Astrocyte of the cerebellum (primary cell): ENCODE results near the gene RGS5.

Experiments
- DNase-seq: peaks from one replicate; pipeline ENCODE4 v3.0.0-alpha.2; 2011; ENCODE audit warnings: low read depth
- H3K4me3 ChIP-seq: 2 replicates; pipeline ENCODE4 v1.5.1; 2011; ENCODE audit warnings: mild to moderate bottlenecking, low read depth, low read length, moderate library complexity
- CTCF ChIP-seq: IDR thresholded peaks from 2 replicates; pipeline ENCODE4 v1.5.1; 2012; ENCODE audit warnings: low read length, low read depth, moderate library complexity, mild to moderate bottlenecking; ENCODE audit errors: missing control alignments
- in situ Hi-C: cut with HindIII; loops from 2 replicates; pipeline ENCODE4 v1.10.0; 2017; ENCODE audit warnings: low sequenced_read_pairs

Gene RGS5

DNA sequence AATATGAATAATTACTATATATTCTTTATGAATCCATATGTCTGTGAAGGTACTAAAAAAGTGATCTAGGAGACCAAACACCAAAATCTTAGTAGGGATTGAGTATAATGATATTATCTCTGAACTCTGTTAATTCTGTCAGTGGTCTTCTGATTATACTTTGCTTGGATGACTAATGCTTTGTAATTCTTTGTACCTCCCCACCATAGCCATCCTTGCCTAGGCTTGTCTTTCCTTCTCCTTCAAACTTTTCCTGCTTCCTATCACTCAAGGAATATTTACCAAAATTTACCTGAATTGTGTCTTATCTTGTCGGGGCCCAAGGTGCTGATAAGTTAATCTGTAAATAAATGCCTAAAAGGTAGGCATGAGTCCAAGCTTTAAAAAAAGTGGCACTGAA lies 845 bp upstream of the RGS5 start:
- no peak overlapping the region for H3K4me3 ChIP-seq
- no peak for DNase-seq
- no peak for TF ChIP-seq CTCF
- in situ Hi-C loops, result no loop called here

- no peak for DNase-seq
- in situ Hi-C loops, result no loop called here
- TF ChIP-seq CTCF, result no peak
- H3K4me3 ChIP-seq, result no peak overlapping the region
These were observed 810 bp downstream of the RGS5 start for GRCh38 chr1:163201906-163202305.

- H3K4me3 ChIP-seq, result no peak overlapping the region
- in situ Hi-C loops, result loop anchor here (25.0 kb wide), 1 partner anchor 310 kb away; no protein-coding TSS in a partner anchor
- TF ChIP-seq CTCF, result no peak
- no peak for DNase-seq
These were observed 5.7 kb downstream of the RGS5 start for GRCh38 chr1:163197022-163197421.

- TF ChIP-seq CTCF, result no peak
- no peak for DNase-seq
- H3K4me3 ChIP-seq, result no peak overlapping the region
- in situ Hi-C loops, result loop anchor here (25.0 kb wide), 1 partner anchor 309 kb away; no protein-coding TSS in a partner anchor
These were observed 6.3 kb downstream of the RGS5 start for GRCh38 chr1:163196449-163196787.

- H3K4me3 ChIP-seq, result no peak overlapping the region
- no peak for DNase-seq
- no peak for TF ChIP-seq CTCF
- in situ Hi-C loops, result loop anchor here (25.0 kb wide), 1 partner anchor 309 kb away; no protein-coding TSS in a partner anchor
These were observed 6.8 kb downstream of the RGS5 start for GRCh38 chr1:163195728-163196448.

DNA sequence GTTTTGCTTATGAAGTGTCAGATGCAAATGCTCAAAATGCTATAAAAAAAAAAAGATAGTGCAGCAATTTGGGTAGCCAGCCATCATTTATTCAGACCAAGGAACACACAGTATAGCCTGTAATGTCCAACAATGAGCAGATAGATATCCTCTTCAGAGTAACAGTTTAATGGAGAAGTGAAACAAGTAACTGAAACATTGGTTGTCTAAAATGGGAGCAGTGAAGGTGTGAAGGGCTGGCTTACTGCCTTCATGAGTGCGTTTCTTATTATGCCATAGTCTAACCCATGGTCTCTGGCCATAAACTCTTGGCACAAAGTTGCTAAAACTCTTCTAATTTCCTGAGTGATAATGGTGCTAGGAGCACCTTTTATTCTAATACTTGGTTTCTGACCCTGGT lies 11.4 kb downstream of the RGS5 start:
- in situ Hi-C loops, result loop anchor here (25.0 kb wide), 1 partner anchor 304 kb away; no protein-coding TSS in a partner anchor
- no peak overlapping the region for H3K4me3 ChIP-seq
- TF ChIP-seq CTCF, result no peak
- DNase-seq, result no peak
